ENCODE measurements around the gene FOXO1. TPM values are rescaled to one million over a fixed set of nuclear protein-coding genes. Genes with fewer than 3 reads are reported as not detected.

The FOXO1 gene
- total RNA-seq, 4 donors from 2014 or later: 9.1 to 42.3 (median 14.2) TPM

DNA sequence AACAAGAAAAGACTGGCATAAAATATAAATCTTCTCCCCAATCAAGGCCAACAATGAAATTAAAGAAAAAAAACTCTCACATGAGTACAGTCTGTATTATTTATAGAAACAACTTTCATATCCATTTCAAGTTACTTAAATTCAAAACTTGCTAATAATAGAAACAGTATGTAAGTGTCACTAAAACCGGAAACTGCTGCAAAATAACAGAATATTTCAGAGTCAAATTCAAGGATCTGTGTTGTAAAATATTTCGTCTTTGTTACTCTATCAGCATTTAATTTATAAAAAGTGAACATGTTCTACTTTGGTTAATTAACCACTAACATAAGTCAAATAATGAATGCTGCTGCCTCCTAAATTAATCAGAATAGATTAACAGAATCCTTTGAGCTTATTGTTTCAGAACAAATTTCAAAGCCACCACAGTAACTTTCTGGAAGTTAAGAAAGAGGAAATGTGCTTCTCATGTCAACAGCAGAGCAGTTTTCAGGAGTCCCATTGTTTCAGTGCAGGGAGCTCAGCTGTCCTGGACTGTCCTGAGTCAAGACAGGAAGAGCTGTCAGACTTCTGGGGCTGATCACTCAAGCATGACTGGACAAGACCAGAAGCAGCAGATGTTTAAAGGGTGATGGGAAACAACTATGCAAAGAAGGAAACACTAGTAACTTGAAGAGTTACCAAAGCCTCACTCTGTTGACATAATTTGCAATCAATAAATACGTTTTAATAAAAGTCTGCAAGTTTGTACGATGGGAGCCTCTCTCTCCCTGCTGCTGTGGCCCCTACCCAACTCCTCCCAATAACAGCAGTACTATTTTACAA, 76.9 kb downstream of the FOXO1 start:
- DNase-seq: no peak
- intact Hi-C loops (cut with DNase I): no loop called here
- TF ChIP-seq CTCF (IDR thresholded peaks at IDR 0.05) (no peak), POLR2A (IDR thresholded peaks at IDR 0.05) (no peak)
- Histone ChIP-seq H3K4me1 (peaks cover 11 to 72% (median 39%) of the 10 kb centered on the region in 3 donors), H3K9me3 (no peaks in the 10 kb centered on the region), H3K36me3 (no peaks in the 10 kb centered on the region), H3K4me3 (no peak overlapping the region), H3K27me3 (no peaks in the 10 kb centered on the region), H3K27ac (peak overlapping the region in 3 of 4 donors; percentile 45 to 62 (median 60))
- 15 to 30% methylated on average over 4 of the region's 4 CpGs for WGBS, 2 donors

DNA sequence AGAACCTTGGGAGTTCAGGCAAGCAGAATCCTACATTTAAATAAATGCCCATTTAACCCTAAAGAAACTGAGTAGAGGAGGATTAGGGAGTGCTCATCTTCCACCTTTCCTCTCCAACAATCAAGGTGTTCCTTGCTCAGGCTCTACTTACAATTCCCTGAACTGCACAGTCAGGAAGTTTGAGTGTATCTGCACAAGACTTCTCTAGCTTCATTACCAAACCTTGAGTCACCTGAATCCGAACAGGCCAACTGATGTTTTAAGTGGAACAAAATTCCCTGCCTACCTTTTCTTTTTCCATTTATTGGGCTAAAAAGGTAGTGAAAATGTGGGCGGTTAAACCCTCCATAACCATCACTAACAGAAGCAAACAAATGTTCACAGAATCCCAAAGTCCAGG, 78.3 kb downstream of the FOXO1 start:
- Histone ChIP-seq H3K27me3 (no peaks in the 10 kb centered on the region), H3K4me1 (peaks cover 11 to 72% (median 39%) of the 10 kb centered on the region in 3 donors), H3K4me3 (no peak overlapping the region), H3K9me3 (peaks cover 0 to 6% (median 6%) of the 10 kb centered on the region in 3 donors), H3K27ac (peak overlapping the region in 3 of 4 donors; percentile 43 to 60 (median 45)), H3K36me3 (no peaks in the 10 kb centered on the region)
- intact Hi-C loops (cut with DNase I): no loop called here
- no peak for DNase-seq
- TF ChIP-seq CTCF (IDR thresholded peaks at IDR 0.05) (no peak), POLR2A (IDR thresholded peaks at IDR 0.05) (no peak)
- 73 to 97% methylated on average over 2 of the region's 2 CpGs for WGBS, 2 donors

- WGBS, 2 donors: 62 to 71% methylated on average over 5 of the region's 5 CpGs
- peaks cover 11 to 72% (median 39%) of the 10 kb centered on the region in 3 donors for H3K4me1 ChIP-seq
- H3K4me3 ChIP-seq: no peak overlapping the region
- H3K27ac ChIP-seq: peak overlapping the region in 1 of 4 donors; percentile 5
- DNase-seq: no peak
- no peaks in the 10 kb centered on the region for H3K27me3 ChIP-seq
- TF ChIP-seq CTCF (IDR thresholded peaks at IDR 0.05) (no peak), POLR2A (IDR thresholded peaks at IDR 0.05) (no peak)
- intact Hi-C loops (cut with DNase I): no loop called here
- H3K36me3 ChIP-seq: no peaks in the 10 kb centered on the region
- H3K9me3 ChIP-seq: peaks cover 0 to 12% (median 9%) of the 10 kb centered on the region in 3 donors
Measured at GRCh38 chr13:40586886-40587565, 79.4 kb downstream of the FOXO1 start.

GRCh38 chr13:40585911-40586471, 80.5 kb downstream of the FOXO1 start:
- no peaks in the 10 kb centered on the region for H3K27me3 ChIP-seq
- peaks cover 0 to 12% (median 9%) of the 10 kb centered on the region in 3 donors for H3K9me3 ChIP-seq
- 54 to 74% methylated on average over 1 of the region's 1 CpG for WGBS, 2 donors
- H3K4me3 ChIP-seq: no peak overlapping the region
- peaks cover 11 to 74% (median 41%) of the 10 kb centered on the region in 3 donors for H3K4me1 ChIP-seq
- no peaks in the 10 kb centered on the region for H3K36me3 ChIP-seq
- DNase-seq: no peak
- peak overlapping the region in 1 of 4 donors; percentile 5 for H3K27ac ChIP-seq
- intact Hi-C loops (cut with DNase I): no loop called here
- no peak for TF ChIP-seq CTCF (IDR thresholded peaks at IDR 0.05)

- no peaks in the 10 kb centered on the region for H3K27me3 ChIP-seq
- H3K4me1 ChIP-seq: peaks cover 0 to 69% (median 27%) of the 10 kb centered on the region in 3 donors
- H3K4me3 ChIP-seq: no peak overlapping the region
- H3K27ac ChIP-seq: no peak overlapping the region
- DNase-seq: no peak
- intact Hi-C loops (cut with DNase I): no loop called here
- H3K9me3 ChIP-seq: peaks cover 0 to 12% (median 9%) of the 10 kb centered on the region in 3 donors
- no peaks in the 10 kb centered on the region for H3K36me3 ChIP-seq
- TF ChIP-seq CTCF (IDR thresholded peaks at IDR 0.05) (no peak), POLR2A (IDR thresholded peaks at IDR 0.05) (no peak)
Measured at GRCh38 chr13:40583738-40584137, 82.7 kb downstream of the FOXO1 start.

Measured in esophagus squamous epithelium (tissue), 5 donors.